Uterus (tissue), 4 donors: ENCODE measurements around the gene ADAMTSL4. TPM values are rescaled to one million over a fixed set of nuclear protein-coding genes. Genes with fewer than 3 reads are reported as not detected.
A peak's percentile ranks its signal among the peaks of the same experiment; 100 is the strongest.

Experiments used
- DNase-seq, 2 donors: peaks; one replicate each; pipeline ENCODE4 v3.0.0-alpha.2; 2019 to 2020
- H3K27ac ChIP-seq, 2 donors: fragments of 200-600 bp; sonication (generic); 1 replicate in 1 of 2; 2 replicates in 1 of 2; pipeline ENCODE4 v1.5.1; 2016 to 2018
- H3K27me3 ChIP-seq, 2 donors: fragments of 200-600 bp; sonication (generic); one replicate each; pipeline ENCODE4 v1.5.1; 2018 to 2019; ENCODE audit warnings: control low read depth in 1 of 2
- H3K36me3 ChIP-seq, 2 donors: fragments of 200-600 bp; sonication (generic); one replicate each; pipeline ENCODE4 v1.5.1; 2019; ENCODE audit warnings: control low read depth in 1 of 2
- H3K4me1 ChIP-seq, 2 donors: fragments of 200-600 bp; sonication (generic); one replicate each; pipeline ENCODE4 v1.5.1; 2018 to 2019; ENCODE audit warnings: control low read depth in 1 of 2
- H3K4me3 ChIP-seq, 2 donors: fragments of 200-600 bp; sonication (generic); 1 replicate in 1 of 2; 2 replicates in 1 of 2; pipeline ENCODE4 v1.5.1; 2018 to 2019; ENCODE audit warnings: mild to moderate bottlenecking in 1 of 2
- H3K9me3 ChIP-seq, 2 donors: fragments of 200-600 bp; sonication (generic); one replicate each; pipeline ENCODE4 v1.5.1; 2019; ENCODE audit warnings: control low read depth in 1 of 2
- CTCF ChIP-seq, 4 experiments: fragments of 200-600 bp in 2 of 4; fragments of 450-650 bp in 2 of 4; sonication (generic) in 2 of 4; IDR thresholded peaks; one replicate each; pipeline ENCODE4 v1.5.1; 2016 to 2019; ENCODE audit warnings: antibody characterized with exemption in 4 of 4, mild to moderate bottlenecking in 2 of 4, moderate library complexity in 1 of 4
- POLR2A ChIP-seq, 2 donors: fragments of 450-650 bp; IDR thresholded peaks; one replicate each; pipeline ENCODE4 v1.6.1; 2016; ENCODE audit warnings: antibody characterized with exemption in 2 of 2, mild to moderate bottlenecking in 1 of 2, moderate library complexity in 1 of 2
- intact Hi-C: fragments of 100-400 bp; cut with DNase I; formaldehyde crosslinking; loops from one replicate; pipeline ENCODE4 v1.15.1; 2023; ENCODE audit warnings: low total_unique reads
- total RNA-seq, 4 donors: library from RNA; depleted of rRNA in 3 of 4; stranded (reverse); fragments of >200 nt in 3 of 4; gene quantifications; one replicate each; pipeline versions ENCODE4 v1.1.0 to v1.2.4, GENCODE V29; 2014 to 2023
- donor health status: DM: yes; HTN: yes; CAD: no.

ADAMTSL4 gene
- total RNA-seq, 4 donors from 2014 or later = 15.9 to 133 (median 35.4) TPM

- H3K4me1 ChIP-seq = no peaks in the 10 kb centered on the region
- no peaks in the 10 kb centered on the region for H3K27me3 ChIP-seq
- TF ChIP-seq POLR2A (IDR thresholded peaks at IDR 0.05) (no peak), CTCF (IDR thresholded peaks at IDR 0.05) (no peak)
- intact Hi-C loops = no loop called here
- DNase-seq = no peak
- no peaks in the 10 kb centered on the region for H3K9me3 ChIP-seq
- H3K36me3 ChIP-seq = no peaks in the 10 kb centered on the region
- H3K4me3 ChIP-seq = no peak overlapping the region
- H3K27ac ChIP-seq = no peak overlapping the region
These were observed 2.8 kb upstream of the ADAMTSL4 start for GRCh38 chr1:150546294-150546937.

GRCh38 chr1:150548324-150548631, 930 bp upstream of the ADAMTSL4 start:
- DNase-seq = no peak
- H3K9me3 ChIP-seq = no peaks in the 10 kb centered on the region
- TF ChIP-seq POLR2A (IDR thresholded peaks at IDR 0.05) = no peak
- TF ChIP-seq CTCF (IDR thresholded peaks at IDR 0.05) = no peak
- H3K27ac ChIP-seq = peak overlapping the region; percentile 93 to 98
- peak overlapping the region; percentile 36 to 75 for H3K4me3 ChIP-seq
- H3K4me1 ChIP-seq = peaks cover 0 to 14% of the 10 kb centered on the region in 2 donors
- intact Hi-C loops = no loop called here
- no peaks in the 10 kb centered on the region for H3K27me3 ChIP-seq
- H3K36me3 ChIP-seq = no peaks in the 10 kb centered on the region

- intact Hi-C loops = no loop called here
- peak overlapping the region; percentile 93 to 98 for H3K27ac ChIP-seq
- TF ChIP-seq POLR2A (IDR thresholded peaks at IDR 0.05) (no peak), CTCF (IDR thresholded peaks at IDR 0.05) (no peak)
These were observed 451 bp downstream of the ADAMTSL4 start for GRCh38 chr1:150549496-150550221.

GRCh38 chr1:150550222-150551050, 1.2 kb downstream of the ADAMTSL4 start:
- Histone ChIP-seq H3K4me1 (peaks cover 0 to 14% of the 10 kb centered on the region in 2 donors), H3K27me3 (no peaks in the 10 kb centered on the region), H3K4me3 (peak overlapping the region; percentile 36 to 75), H3K36me3 (no peaks in the 10 kb centered on the region), H3K27ac (peak overlapping the region; percentile 93 to 98), H3K9me3 (no peaks in the 10 kb centered on the region)
- no peak for TF ChIP-seq CTCF (IDR thresholded peaks at IDR 0.05)
- TF ChIP-seq POLR2A (IDR thresholded peaks at IDR 0.05) = peak in 1 of 2 donors; percentile 13
- peak; percentile 72 to 82 for DNase-seq
- intact Hi-C loops = no loop called here

More at GRCh38 chr1:150549496-150550221, 451 bp downstream of the ADAMTSL4 start:
- H3K36me3 ChIP-seq = no peaks in the 10 kb centered on the region
- H3K4me1 ChIP-seq = peaks cover 0 to 14% of the 10 kb centered on the region in 2 donors
- H3K27me3 ChIP-seq = no peaks in the 10 kb centered on the region
- H3K9me3 ChIP-seq = no peaks in the 10 kb centered on the region
- DNase-seq = peak; percentile 63
- peak overlapping the region; percentile 36 to 75 for H3K4me3 ChIP-seq
